HepG2 (cell line): ENCODE data around the gene C5orf24. TPM values are rescaled to one million over a fixed set of nuclear protein-coding genes. Genes with fewer than 3 reads are reported as not detected.
A peak's percentile ranks its signal among the peaks of the same experiment; 100 is the strongest.

Source experiments
- ADNP ChIP-seq: sonication (generic); formaldehyde crosslinking; IDR thresholded peaks from 2 replicates; pipeline ENCODE4 v1.4.0; 2020; ENCODE audit warnings: missing genetic modification reagents
- ATF4 ChIP-seq, 2 experiments: fragments of 450-650 bp in 1 of 2; sonication (generic) in 1 of 2; formaldehyde crosslinking; IDR thresholded peaks; 2 replicates each; pipeline versions ENCODE4 v1.5.0 to v1.8.0; 2020 to 2022; ENCODE audit warnings: mild to moderate bottlenecking in 1 of 2, missing genetic modification reagents in 1 of 2
- FOXO1 ChIP-seq: sonication (generic); formaldehyde crosslinking; IDR thresholded peaks from 2 replicates; pipeline ENCODE4 v1.4.0; 2020; ENCODE audit warnings: missing genetic modification reagents
- JARID2 ChIP-seq: sonication (generic); formaldehyde crosslinking; IDR thresholded peaks from 2 replicates; pipeline ENCODE4 v1.8.1; 2023; ENCODE audit warnings: missing genetic modification reagents, inconsistent platforms; ENCODE audit not compliant: insufficient replicate concordance
- MTERF4 ChIP-seq: sonication (generic); formaldehyde crosslinking; IDR thresholded peaks from 2 replicates; pipeline ENCODE4 v1.8.0; 2023; ENCODE audit warnings: mild to moderate bottlenecking, missing genetic modification reagents
- NCOR1 ChIP-seq: fragments of 200-600 bp; sonication (generic); IDR thresholded peaks from 2 replicates; pipeline ENCODE4 v1.7.0; 2017; ENCODE audit warnings: antibody characterized with exemption, low read length, borderline replicate concordance
- NFRKB ChIP-seq: fragments of 450-650 bp; IDR thresholded peaks from 2 replicates; pipeline ENCODE4 v1.6.1; 2017
- RCOR2 ChIP-seq: IDR thresholded peaks from 2 replicates; pipeline ENCODE4 v1.6.1; 2016; ENCODE audit warnings: missing biosample characterization, missing genetic modification reagents
- REST ChIP-seq, 2 experiments: IDR thresholded peaks; 2 replicates each; pipeline ENCODE4 v1.6.1; 2011 to 2012; ENCODE audit warnings: low read length in 2 of 2, borderline replicate concordance in 1 of 2, low read depth in 1 of 2, mild to moderate bottlenecking in 1 of 2, moderate library complexity in 1 of 2
- ZGPAT ChIP-seq: IDR thresholded peaks from 2 replicates; pipeline ENCODE4 v1.6.1; 2016; ENCODE audit warnings: mild to moderate bottlenecking
- ZNF20 ChIP-seq: sonication (generic); formaldehyde crosslinking; IDR thresholded peaks from 2 replicates; pipeline ENCODE4 v1.4.0; 2020; ENCODE audit warnings: mild to moderate bottlenecking, moderate library complexity, missing genetic modification reagents
- ZNF225 ChIP-seq: sonication (generic); formaldehyde crosslinking; IDR thresholded peaks from 2 replicates; pipeline ENCODE4 v1.4.0; 2020; ENCODE audit warnings: mild to moderate bottlenecking, missing genetic modification reagents
- ZNF230 ChIP-seq: sonication (generic); formaldehyde crosslinking; IDR thresholded peaks from 2 replicates; pipeline ENCODE4 v1.4.0; 2020; ENCODE audit warnings: mild to moderate bottlenecking, missing genetic modification reagents
- ZNF275 ChIP-seq: sonication (generic); formaldehyde crosslinking; IDR thresholded peaks from 2 replicates; pipeline ENCODE4 v1.8.0; 2022; ENCODE audit warnings: missing genetic modification reagents, mild to moderate bottlenecking, inconsistent platforms, borderline replicate concordance
- ZNF354B ChIP-seq: sonication (generic); formaldehyde crosslinking; IDR thresholded peaks from 2 replicates; pipeline ENCODE4 v1.8.0; 2022; ENCODE audit warnings: mild to moderate bottlenecking, missing genetic modification reagents
- ZNF362 ChIP-seq: sonication (generic); formaldehyde crosslinking; IDR thresholded peaks from 2 replicates; pipeline ENCODE4 v1.4.0; 2020; ENCODE audit warnings: missing genetic modification reagents, mild to moderate bottlenecking, borderline replicate concordance
- ZNF510 ChIP-seq: sonication (generic); formaldehyde crosslinking; IDR thresholded peaks from 2 replicates; pipeline ENCODE4 v1.4.0; 2020; ENCODE audit warnings: low read depth, mild to moderate bottlenecking, missing genetic modification reagents
- ZNF530 ChIP-seq: sonication (generic); formaldehyde crosslinking; IDR thresholded peaks from 2 replicates; pipeline ENCODE4 v1.5.0; 2020; ENCODE audit warnings: low read depth, mild to moderate bottlenecking, missing genetic modification reagents
- ZNF547 ChIP-seq: sonication (generic); formaldehyde crosslinking; IDR thresholded peaks from 2 replicates; pipeline ENCODE4 v1.5.1; 2020; ENCODE audit warnings: mild to moderate bottlenecking, missing genetic modification reagents
- ZNF550 ChIP-seq: sonication (generic); formaldehyde crosslinking; IDR thresholded peaks from 2 replicates; pipeline ENCODE4 v1.4.0; 2020; ENCODE audit warnings: mild to moderate bottlenecking, missing genetic modification reagents, borderline replicate concordance
- ZNF674 ChIP-seq: sonication (generic); formaldehyde crosslinking; IDR thresholded peaks from 2 replicates; pipeline ENCODE4 v1.5.0; 2020; ENCODE audit warnings: low read depth, mild to moderate bottlenecking, missing genetic modification reagents
- polyA plus RNA-seq, 8 experiments: library from polyadenylated mRNA; depleted of rRNA in 3 of 8; stranded (reverse) in 7 of 8; unstranded in 1 of 8; fragments of >200 nt; fragmentation: Illumina TruSeq in 4 of 8; extraction: Trizol in 4 of 8; gene quantifications; 2 replicates each; pipeline versions ENCODE4 v1.2.1 to v1.2.3, GENCODE V29; 2011 to 2016; ENCODE audit warnings: low read depth in 4 of 8, missing spikeins in 1 of 8, mixed read lengths in 1 of 8; ENCODE audit not compliant: insufficient read depth in 1 of 8
- total RNA-seq, 5 experiments: library from RNA; depleted of rRNA; stranded (reverse); fragments of >200 nt; fragmentation: Illumina TruSeq; extraction: Trizol; gene quantifications; 2 replicates each; pipeline ENCODE4 v1.2.3, GENCODE V29; 2016; ENCODE audit warnings: low read depth in 1 of 5

The C5orf24 gene
- total and polyA plus RNA-seq, 2 of the 13 experiments (the other 11 are each of a cell fraction or from before 2014, with no cell fraction given), result 34.6 to 41.5 TPM

- TF ChIP-seq MTERF4 (CRISPR knock-in tag) (no peak), RCOR2 (CRISPR knock-in tag) (no peak), ZNF20 (CRISPR knock-in tag) (no peak), NCOR1 (peak; percentile 38; the same call in 1 of the 2 replicates), ZNF225 (CRISPR knock-in tag) (no peak), ZNF354B (CRISPR knock-in tag) (no peak), ADNP (CRISPR knock-in tag) (no peak), ZNF230 (CRISPR knock-in tag) (no peak), ZNF275 (CRISPR knock-in tag) (no peak), NFRKB (no peak), ZNF362 (CRISPR knock-in tag) (peak; percentile 88), ZNF510 (CRISPR knock-in tag) (no peak), FOXO1 (CRISPR knock-in tag) (no peak), ZGPAT (CRISPR knock-in tag) (no peak), JARID2 (CRISPR knock-in tag) (no peak), REST (IDR thresholded peaks at IDR 0.05; ENCODE audit: borderline replicate concordance in 1 of 2, low read depth in 1 of 2, low read length in 2 of 2) (no peak), ZNF530 (no peak), ZNF547 (CRISPR knock-in tag) (no peak), ZNF550 (CRISPR knock-in tag) (no peak), ZNF674 (CRISPR knock-in tag) (no peak), ATF4 (CRISPR knock-in tag; IDR thresholded peaks at IDR 0.05) (no peak)
Measured at GRCh38 chr5:134837530-134838181, 8.1 kb upstream of the C5orf24 start (continued).
